CD8-positive, alpha-beta memory T cell (primary cell): ENCODE measurements around the gene SPEF1. TPM values are rescaled to one million over a fixed set of nuclear protein-coding genes. Genes with fewer than 3 reads are reported as not detected.
"Not testable (repeated sequence)": the region's sequence is repeated elsewhere in the genome, so short reads cannot be mapped to it uniquely, and the experiment has no call there.

Experiments used
- CTCF ChIA-PET: fragments of 350-600 bp; sonication (Branson Sonifier 250); formaldehyde crosslinking; loops from one replicate; lab custom pipeline; 2021; ENCODE audit warnings: antibody characterized with exemption; lab: Charles Lee
- POLR2A ChIA-PET: fragments of 350-600 bp; sonication (Branson Sonifier 250); formaldehyde crosslinking; loops from one replicate; lab custom pipeline; 2021; ENCODE audit warnings: antibody characterized with exemption; lab: Charles Lee
- DNase-seq, 5 donors: peaks; one replicate each; pipeline versions ENCODE4 v3.0.0 to v3.0.0-alpha.2; 2020 to 2022; ENCODE audit warnings: mixed read lengths in 1 of 5
- H3K27ac ChIP-seq: one replicate; pipeline ENCODE4 v1.7.0; 2013; ENCODE audit warnings: low read depth, mild to moderate bottlenecking, low read length, moderate library complexity
- H3K27me3 ChIP-seq: 2 replicates; pipeline ENCODE4 v1.7.0; 2013; ENCODE audit warnings: low read length, mild to moderate bottlenecking; ENCODE audit not compliant: insufficient read depth, poor library complexity, severe bottlenecking
- H3K36me3 ChIP-seq: 2 replicates; pipeline ENCODE4 v1.7.0; 2013; ENCODE audit warnings: mild to moderate bottlenecking, low read length, moderate library complexity; ENCODE audit not compliant: insufficient read depth
- H3K4me1 ChIP-seq: 2 replicates; pipeline ENCODE4 v1.7.0; 2013; ENCODE audit warnings: mild to moderate bottlenecking, low read length, moderate library complexity; ENCODE audit not compliant: insufficient read depth
- H3K4me3 ChIP-seq: 2 replicates; pipeline ENCODE4 v1.7.0; 2013; ENCODE audit warnings: mild to moderate bottlenecking, low read length
- H3K9me3 ChIP-seq: 2 replicates; pipeline ENCODE4 v1.7.0; 2013; ENCODE audit warnings: mild to moderate bottlenecking, low read length
- H3K27ac Mint-ChIP-seq, 8 donors: one replicate each; pipeline ENCODE4 v1.8.0; 2020 to 2021; ENCODE audit warnings: mixed read lengths in 8 of 8, mild to moderate bottlenecking in 6 of 8, inconsistent platforms in 3 of 8, moderate library complexity in 3 of 8
- H3K27me3 Mint-ChIP-seq, 2 donors: one replicate each; pipeline ENCODE4 v1.8.0; 2020 to 2021; ENCODE audit warnings: mixed read lengths in 2 of 2, mild to moderate bottlenecking in 1 of 2, moderate library complexity in 1 of 2
- H3K36me3 Mint-ChIP-seq, 3 donors: one replicate each; pipeline ENCODE4 v1.8.0; 2020 to 2021; ENCODE audit warnings: mixed read lengths in 3 of 3, inconsistent platforms in 1 of 3, mild to moderate bottlenecking in 1 of 3
- H3K4me1 Mint-ChIP-seq, 3 donors: one replicate each; pipeline ENCODE4 v1.8.0; 2020 to 2021; ENCODE audit warnings: mixed read lengths in 3 of 3, inconsistent platforms in 1 of 3, mild to moderate bottlenecking in 1 of 3
- H3K4me3 Mint-ChIP-seq, 7 donors: one replicate each; pipeline ENCODE4 v1.8.0; 2020 to 2021; ENCODE audit warnings: mixed read lengths in 7 of 7, mild to moderate bottlenecking in 6 of 7, moderate library complexity in 4 of 7, inconsistent platforms in 2 of 7
- H3K9me3 Mint-ChIP-seq, 5 donors: one replicate each; pipeline ENCODE4 v1.8.0; 2020 to 2022; ENCODE audit warnings: mixed read lengths in 5 of 5, mild to moderate bottlenecking in 3 of 5, moderate library complexity in 2 of 5, inconsistent platforms in 1 of 5
- polyA plus RNA-seq: library from polyadenylated mRNA; unstranded; fragments of 300-500 nt; fragmentation: Illumina TruSeq; gene quantifications from one replicate; pipeline ENCODE4 v1.2.3, GENCODE V29; 2021
- total RNA-seq, 2 experiments: library from RNA; stranded (reverse); gene quantifications; one replicate each; pipeline ENCODE4 v1.2.3, GENCODE V29; 2021

The SPEF1 gene
- total RNA-seq = under 1 TPM; 0.13 to 0.24 TPM
- not detected for polyA plus RNA-seq

DNA sequence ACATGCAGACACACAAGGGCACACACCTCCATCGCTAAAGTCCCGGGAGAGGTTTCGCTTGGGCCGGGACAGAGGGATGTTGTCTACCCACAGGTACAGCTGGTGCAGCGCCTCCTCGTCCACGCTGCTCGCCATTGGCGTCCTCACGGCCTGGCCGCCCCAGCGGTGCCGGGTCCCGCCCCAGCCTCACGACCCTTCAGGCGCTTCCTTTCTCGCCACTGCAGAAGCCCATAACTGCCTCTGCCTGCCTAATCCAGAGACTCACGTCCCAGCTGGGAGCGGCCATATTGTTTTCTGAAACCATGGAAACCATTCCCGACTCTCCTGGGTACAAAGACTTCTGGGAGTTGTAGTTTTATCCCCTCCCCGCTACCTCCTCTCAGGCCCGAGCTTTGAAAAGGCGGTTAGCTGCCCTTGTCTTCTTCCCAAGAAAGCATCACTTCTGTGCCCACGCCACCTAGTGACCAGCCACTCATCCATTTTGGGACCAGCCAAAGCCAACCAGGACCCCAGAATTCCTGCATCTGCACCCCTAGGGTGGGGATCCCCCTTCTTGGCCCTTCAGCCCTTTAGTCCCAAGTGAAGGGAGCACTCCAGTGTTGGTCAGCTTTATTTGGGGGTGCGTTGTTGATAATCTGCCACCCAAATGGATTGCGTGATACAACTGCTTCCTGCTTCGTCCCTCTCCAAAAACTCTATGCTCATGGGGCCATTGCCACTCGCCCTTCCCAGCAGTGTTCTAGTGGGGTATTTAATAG lies at the start of gene SPEF1:
TSS of gene SPEF1 (minus strand) at position 296 of the 758 bp plus-strand sequence. CDS start at position 135, 161 bp downstream.
- H3K36me3 ChIP-seq = no peaks in the 10 kb centered on the region
- peak within 1 kb of the TSS; percentile 61 for H3K4me3 ChIP-seq
- H3K4me1 ChIP-seq = peaks cover 23% of the 10 kb centered on the region
- no peaks in the 10 kb centered on the region for H3K27me3 ChIP-seq
- Mint-ChIP-seq H3K27me3 (no peaks in the 10 kb centered on the region), H3K9me3 (no peaks in the 10 kb centered on the region), H3K4me3 (peak within 1 kb of the TSS; percentile 15 to 89 (median 69)), H3K4me1 (peaks cover 37 to 59% (median 38%) of the 10 kb centered on the region in 3 donors), H3K27ac (peak within 1 kb of the TSS; percentile 11 to 91 (median 78)), H3K36me3 (peaks cover 0 to 5% (median 3%) of the 10 kb centered on the region in 3 donors)
- H3K9me3 ChIP-seq = no peaks in the 10 kb centered on the region
- CTCF ChIA-PET = interaction anchor here (0.8 to 16.8 kb wide), 5 partner anchors 8 to 74 kb away, joined by 3 to 262 read pairs (median 4); partner anchors contain the start of genes ADISSP, AP5S1 and CDC25B
- peak in 2 of 5 donors; percentile 45 to 69 for DNase-seq
- no peak within 1 kb of the TSS for H3K27ac ChIP-seq
- POLR2A ChIA-PET = interaction anchor here (0.6 to 1.8 kb wide), 3 partner anchors 14 to 99 kb away, joined by 3 to 9 read pairs (median 6); partner anchors contain the start of genes ADISSP and AP5S1

- H3K4me3 Mint-ChIP-seq, POLR2A ChIA-PET, DNase-seq, H3K9me3 ChIP-seq, H3K36me3 ChIP-seq, H3K4me1 ChIP-seq, H3K4me1 Mint-ChIP-seq, H3K9me3 Mint-ChIP-seq, CTCF ChIA-PET, H3K27ac ChIP-seq, H3K27me3 ChIP-seq, H3K27me3 Mint-ChIP-seq, H3K4me3 ChIP-seq: not testable (repeated sequence)
- peak overlapping the region in 1 of 8 donors; percentile 50 for H3K27ac Mint-ChIP-seq
- peaks cover 0 to 25% (median 0%) of the 10 kb centered on the region in 3 donors for H3K36me3 Mint-ChIP-seq
Observed at GRCh38 chr20:3829891-3830290, 48.6 kb upstream of the SPEF1 start.

GRCh38 chr20:3828798-3829197 lies 47.5 kb upstream of the SPEF1 start:
- Mint-ChIP-seq H3K4me3 (no peak overlapping the region), H3K27me3 (no peaks in the 10 kb centered on the region), H3K36me3 (peaks cover 0 to 36% (median 0%) of the 10 kb centered on the region in 3 donors), H3K27ac (no peak overlapping the region), H3K9me3 (no peaks in the 10 kb centered on the region), H3K4me1 (no peaks in the 10 kb centered on the region)
- Histone ChIP-seq H3K4me3 (no peak overlapping the region), H3K36me3 (no peaks in the 10 kb centered on the region), H3K27me3 (no peaks in the 10 kb centered on the region), H3K9me3 (no peaks in the 10 kb centered on the region), H3K4me1 (no peaks in the 10 kb centered on the region), H3K27ac (no peak overlapping the region)
- ChIA-PET CTCF (interaction anchor here (0.7 kb wide), 1 partner anchor 1076 kb away, joined by 4 read pairs; no protein-coding TSS in a partner anchor), POLR2A (no interaction called here)
- DNase-seq = no peak

DNA sequence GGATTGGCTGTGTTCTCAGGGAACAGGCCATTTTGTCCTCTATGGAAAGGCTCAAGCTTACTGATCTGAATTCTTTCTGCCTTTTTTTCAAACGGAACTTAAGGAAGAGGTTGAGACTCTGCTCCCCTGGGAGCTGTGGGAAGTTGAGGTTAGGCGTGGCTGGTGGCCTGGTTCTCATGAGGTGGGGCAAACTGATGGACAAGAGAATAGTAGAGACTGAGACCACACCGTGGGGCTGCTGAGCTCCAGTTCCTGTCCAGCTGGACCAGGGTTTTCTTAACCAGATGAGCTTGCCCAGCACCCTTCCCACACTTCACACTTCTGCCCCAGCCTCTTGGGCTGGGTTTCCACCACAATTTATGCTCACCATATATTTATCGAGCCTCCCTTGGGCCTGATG lies 45.2 kb upstream of the SPEF1 start:
- H3K9me3 ChIP-seq = no peaks in the 10 kb centered on the region
- CTCF ChIA-PET = interaction anchor here (0.9 to 18.5 kb wide), 5 partner anchors 10 to 59 kb away, joined by 3 to 262 read pairs (median 3); partner anchors contain the start of genes ADISSP, CENPB and SPEF1
- Mint-ChIP-seq H3K36me3 (peaks cover 0 to 51% (median 4%) of the 10 kb centered on the region in 3 donors), H3K4me3 (no peak overlapping the region), H3K27ac (peak overlapping the region in 1 of 8 donors; percentile 89), H3K27me3 (no peaks in the 10 kb centered on the region), H3K9me3 (no peaks in the 10 kb centered on the region), H3K4me1 (peaks cover 4 to 14% (median 7%) of the 10 kb centered on the region in 3 donors)
- POLR2A ChIA-PET = no interaction called here
- peaks cover 7% of the 10 kb centered on the region for H3K36me3 ChIP-seq
- H3K27ac ChIP-seq = no peak overlapping the region
- H3K4me3 ChIP-seq = no peak overlapping the region
- H3K27me3 ChIP-seq = no peaks in the 10 kb centered on the region
- peaks cover 1% of the 10 kb centered on the region for H3K4me1 ChIP-seq
- DNase-seq = no peak

GRCh38 chr20:3825526-3825925 lies 44.3 kb upstream of the SPEF1 start:
- Histone ChIP-seq H3K27ac (no peak overlapping the region), H3K4me1 (peaks cover 8% of the 10 kb centered on the region), H3K4me3 (no peak overlapping the region), H3K9me3 (no peaks in the 10 kb centered on the region), H3K27me3 (no peaks in the 10 kb centered on the region), H3K36me3 (peaks cover 7% of the 10 kb centered on the region)
- ChIA-PET POLR2A (no interaction called here), CTCF (interaction anchor here (0.9 to 18.5 kb wide), 3 partner anchors 30 to 58 kb away, joined by 3 to 262 read pairs (median 4); partner anchors contain the start of genes ADISSP, CENPB and SPEF1)
- Mint-ChIP-seq H3K9me3 (no peaks in the 10 kb centered on the region), H3K27me3 (no peaks in the 10 kb centered on the region), H3K4me1 (peaks cover 11 to 21% (median 13%) of the 10 kb centered on the region in 3 donors), H3K36me3 (peaks cover 0 to 56% (median 4%) of the 10 kb centered on the region in 3 donors), H3K27ac (peak overlapping the region in 3 of 8 donors; percentile 23 to 54 (median 26)), H3K4me3 (peak overlapping the region in 1 of 7 donors; percentile 61)
- no peak for DNase-seq

GRCh38 chr20:3823881-3824280 lies 42.6 kb upstream of the SPEF1 start:
- Histone ChIP-seq H3K4me1 (peaks cover 19% of the 10 kb centered on the region), H3K4me3 (no peak overlapping the region), H3K36me3 (peaks cover 7% of the 10 kb centered on the region), H3K27me3 (no peaks in the 10 kb centered on the region), H3K9me3 (no peaks in the 10 kb centered on the region), H3K27ac (no peak overlapping the region)
- Mint-ChIP-seq H3K36me3 (peaks cover 0 to 56% (median 4%) of the 10 kb centered on the region in 3 donors), H3K9me3 (no peaks in the 10 kb centered on the region), H3K27ac (peak overlapping the region in 2 of 8 donors; percentile 32 to 87), H3K27me3 (no peaks in the 10 kb centered on the region), H3K4me1 (peaks cover 19 to 32% (median 25%) of the 10 kb centered on the region in 3 donors), H3K4me3 (peak overlapping the region in 1 of 7 donors; percentile 56)
- POLR2A ChIA-PET = interaction anchor here (0.9 kb wide), 1 partner anchor 32 kb away, joined by 3 read pairs; no protein-coding TSS in a partner anchor
- no peak for DNase-seq
- CTCF ChIA-PET = interaction anchor here (18.5 kb wide), 1 partner anchor 39 kb away, joined by 262 read pairs; the partner anchor contains the start of genes CENPB and SPEF1

- Mint-ChIP-seq H3K27ac (peak overlapping the region in 7 of 8 donors; percentile 96 to 100 (median 97)), H3K27me3 (no peaks in the 10 kb centered on the region), H3K36me3 (peaks cover 0 to 47% (median 4%) of the 10 kb centered on the region in 3 donors), H3K4me1 (peaks cover 30 to 49% (median 41%) of the 10 kb centered on the region in 3 donors), H3K9me3 (no peaks in the 10 kb centered on the region), H3K4me3 (peak overlapping the region; percentile 27 to 97 (median 94))
- H3K9me3 ChIP-seq = no peaks in the 10 kb centered on the region
- H3K4me1 ChIP-seq = peaks cover 33% of the 10 kb centered on the region
- peaks cover 7% of the 10 kb centered on the region for H3K36me3 ChIP-seq
- POLR2A ChIA-PET = interaction anchor here (0.5 to 4.0 kb wide), 2 partner anchors 32 to 35 kb away, joined by 5 to 37 read pairs; partner anchors contain the start of gene CENPB
- no peak overlapping the region for H3K4me3 ChIP-seq
- H3K27ac ChIP-seq = no peak overlapping the region
- no peaks in the 10 kb centered on the region for H3K27me3 ChIP-seq
- no peak for DNase-seq
- CTCF ChIA-PET = interaction anchor here (1.3 to 18.5 kb wide), 5 partner anchors 26 to 54 kb away, joined by 4 to 262 read pairs (median 33); partner anchors contain the start of genes ADISSP, CDC25B, CENPB and SPEF1
Observed at GRCh38 chr20:3821996-3822395, 40.7 kb upstream of the SPEF1 start.
